GM18498 (cell line): Measurements from ENCODE around the gene MCM6.

Source experiments
- ATAC-seq: cut with Tn5 transposase; IDR thresholded peaks from one replicate; pipeline ENCODE4 v1.9.1; 2021; ENCODE audit warnings: mild to moderate bottlenecking, moderate library complexity; ENCODE audit not compliant: unreplicated experiment

The MCM6 gene

GRCh38 chr2:135791418-135792190 is 84.6 kb downstream of the MCM6 start:
- ATAC-seq = no peak

- ATAC-seq = no peak
Measured at GRCh38 chr2:135790423-135790822, 85.8 kb downstream of the MCM6 start.
